Measurements from ENCODE around the gene MPZL2.

- TF ChIP-seq CTCF (IDR thresholded peaks at IDR 0.05; ENCODE audit: low read depth, low read length) (no peak), MYC (IDR thresholded peaks at IDR 0.05; ENCODE audit: low read depth, low read length) (no peak), POLR2A (IDR thresholded peaks at IDR 0.05; ENCODE audit: extremely low read depth, insufficient read length) (no peak)
Measured at GRCh38 chr11:118213201-118213600, 50.9 kb downstream of the MPZL2 start.
